GM12878 (cell line): ENCODE results near the gene IRF6. TPM values are rescaled to one million over a fixed set of nuclear protein-coding genes. Genes with fewer than 3 reads are reported as not detected.

ENCODE experiments used
- ATAC-seq: fragments of 200-7000 bp; cut with Tn5 transposase; 3 replicates; pipeline ENCODE4 v1.9.1; 2020; ENCODE audit warnings: mild to moderate bottlenecking, moderate library complexity
- BruUV-seq: library from RNA; stranded (reverse); fragments of 400-500 nt; replicated peaks from 2 replicates; lab custom pipeline; 2021; lab: Mats Ljungman, UMichigan
- CTCF ChIA-PET: fragments of 300-600 bp; sonication (Branson Sonifier 250); formaldehyde crosslinking; extraction: SDS; loops from one replicate; lab custom pipeline; 2021; ENCODE audit warnings: inconsistent platforms; lab: Yijun Ruan, JAX
- POLR2A ChIA-PET: fragments of 350-600 bp; formaldehyde crosslinking; extraction: SDS; loops from one replicate; lab custom pipeline; 2021; ENCODE audit warnings: inconsistent platforms; lab: Charles Lee
- RAD21 ChIA-PET: fragments of 300-600 bp; sonication (Branson Sonifier 250); formaldehyde crosslinking; loops from one replicate; lab custom pipeline; 2023; ENCODE audit warnings: antibody characterized with exemption; ENCODE audit not compliant: unreplicated experiment; lab: Charles Lee
- SMC1A ChIA-PET: fragments of 300-600 bp; sonication (Branson Sonifier 250); formaldehyde crosslinking; loops from one replicate; lab custom pipeline; 2023; ENCODE audit not compliant: unreplicated experiment, uncharacterized antibody; lab: Charles Lee
- DNase-seq: peaks from one replicate; pipeline ENCODE4 v3.0.0-alpha.2; 2011; ENCODE audit warnings: low read depth, low spot score
- FAIRE-seq: peaks from 3 replicates; lab custom pipeline; 2011; peaks lifted over from hg19 to GRCh38; lab: Jason Lieb, UNC
- H2AFZ ChIP-seq: 2 replicates; pipeline ENCODE4 v1.6.0; 2011; ENCODE audit warnings: low read depth, low read length, control low read depth; ENCODE audit not compliant: control insufficient read depth
- H3K27ac ChIP-seq: 2 replicates; pipeline ENCODE4 v1.5.1; 2011; ENCODE audit warnings: control low read depth; ENCODE audit not compliant: control insufficient read depth, insufficient read depth
- H3K27me3 ChIP-seq, 2 experiments: replicated peaks in 1 of 2; 2 replicates each; pipeline versions ENCODE4 v1.6.0 to v1.6.1; 2011; ENCODE audit warnings: low read length in 1 of 2; ENCODE audit not compliant: control insufficient read depth in 2 of 2, insufficient read depth in 2 of 2
- H3K36me3 ChIP-seq, 2 experiments: 2 replicates each; pipeline ENCODE4 v1.5.1; 2011; ENCODE audit warnings: low read length in 1 of 2; ENCODE audit not compliant: control insufficient read depth in 2 of 2, insufficient read depth in 2 of 2
- H3K4me1 ChIP-seq: 2 replicates; pipeline ENCODE4 v1.6.1; 2011; ENCODE audit warnings: mild to moderate bottlenecking, low read length, moderate library complexity, mixed read lengths; ENCODE audit not compliant: control insufficient read depth, insufficient read depth
- H3K4me2 ChIP-seq: 2 replicates; pipeline ENCODE4 v1.6.0; 2011; ENCODE audit warnings: control low read depth; ENCODE audit not compliant: control insufficient read depth, insufficient read depth
- H3K4me3 ChIP-seq: fragments of 200-600 bp; sonication (generic); 2 replicates; pipeline ENCODE4 v1.5.1; 2016
- H3K79me2 ChIP-seq: 2 replicates; pipeline ENCODE4 v1.6.0; 2011; ENCODE audit warnings: low read length; ENCODE audit not compliant: control insufficient read depth, insufficient read depth
- H3K9ac ChIP-seq: 2 replicates; pipeline ENCODE4 v1.8.0; 2011; ENCODE audit warnings: low read length, control low read depth, mixed read lengths; ENCODE audit not compliant: control insufficient read depth, insufficient read depth
- H3K9me3 ChIP-seq: replicated peaks from 3 replicates; pipeline ENCODE4 v1.5.1; 2011; ENCODE audit warnings: mild to moderate bottlenecking, low read length; ENCODE audit not compliant: control insufficient read depth, insufficient read depth
- H4K20me1 ChIP-seq: 2 replicates; pipeline ENCODE4 v1.6.0; 2011; ENCODE audit not compliant: control insufficient read depth, insufficient read depth
- CHD1 ChIP-seq: IDR thresholded peaks from 2 replicates; pipeline ENCODE4 v1.6.1; 2012; ENCODE audit warnings: low read depth, low read length, improper control_type of control experiment
- CHD2 ChIP-seq: IDR thresholded peaks from 2 replicates; pipeline ENCODE4 v1.6.1; 2011; ENCODE audit warnings: low read depth, low read length, improper control_type of control experiment, borderline replicate concordance
- EED ChIP-seq: sonication (generic); IDR thresholded peaks from 2 replicates; pipeline ENCODE4 v1.6.1; 2016; ENCODE audit warnings: antibody characterized with exemption, low read depth
- KLF5 ChIP-seq: fragments of 450-650 bp; IDR thresholded peaks from 2 replicates; pipeline ENCODE4 v1.6.1; 2014; ENCODE audit warnings: mild to moderate bottlenecking; ENCODE audit not compliant: partially characterized antibody
- LARP7 ChIP-seq: fragments of 450-650 bp; IDR thresholded peaks from 2 replicates; pipeline ENCODE4 v1.6.1; 2017; ENCODE audit warnings: mild to moderate bottlenecking
- MTA3 ChIP-seq: IDR thresholded peaks from 2 replicates; pipeline ENCODE4 v1.6.1; 2012; ENCODE audit warnings: low read length, inconsistent platforms, borderline replicate concordance
- MYC ChIP-seq: IDR thresholded peaks from 2 replicates; pipeline ENCODE4 v1.6.1; 2011; ENCODE audit warnings: mild to moderate bottlenecking, low read length, moderate library complexity, inconsistent platforms; ENCODE audit not compliant: insufficient read depth, insufficient replicate concordance, insufficient read length, severe bottlenecking
- STAT3 ChIP-seq: IDR thresholded peaks from 2 replicates; pipeline ENCODE4 v1.6.1; 2011; ENCODE audit warnings: low read depth, low read length, improper control_type of control experiment
- TCF7 ChIP-seq: IDR thresholded peaks from 2 replicates; pipeline ENCODE4 v1.6.1; 2014; ENCODE audit warnings: antibody characterized with exemption, borderline replicate concordance
- WGBS: methylation state at CpG from one replicate; pipeline ENCODE4 v1.1.6; 2016; ENCODE audit warnings: low lambda C conversion rate; ENCODE audit not compliant: insufficient replicate concordance, insufficient coverage; ENCODE audit errors: missing lambda C conversion rate; 5-methylcytosine and 5-hydroxymethylcytosine counted together
- in situ Hi-C: fragments of 300-500 bp; cut with MboI; formaldehyde crosslinking; loops from 9 replicates; pipeline ENCODE4 v1.14.3; 2018; ENCODE audit warnings: mixed read lengths
- intact Hi-C: fragments of 100-400 bp; cut with micrococcal nuclease; formaldehyde crosslinking; loops from one replicate; pipeline ENCODE4 v1.14.2; 2022; ENCODE audit not compliant: unreplicated experiment
- polyA plus RNA-seq, 11 experiments: library from polyadenylated mRNA; depleted of rRNA in 4 of 11; unstranded in 6 of 11; stranded (reverse) in 5 of 11; fragments of >200 nt; fragmentation: Nextera tagmentation in 4 of 11; fragmentation: Illumina TruSeq in 1 of 11; extraction: Ambion mirVana in 4 of 11; extraction: Trizol in 1 of 11; gene quantifications; 1 replicate in 1 of 11; 2 replicates in 10 of 11; pipeline versions ENCODE4 v1.2.1 to v1.2.3, GENCODE V29; 2011 to 2016; ENCODE audit warnings: inconsistent platforms in 2 of 11, missing spikeins in 2 of 11, low read depth in 1 of 11
- total RNA-seq, 4 experiments: library from RNA; depleted of rRNA in 3 of 4; stranded (reverse); fragments of >200 nt in 3 of 4; fragmentation: Illumina TruSeq in 1 of 4; extraction: Trizol in 1 of 4; gene quantifications; 2 replicates each; pipeline versions ENCODE4 v1.2.1 to v1.2.3, GENCODE V29; 2013 to 2021
- TF ChIP-seq, protein P1 (sequence below), 3 experiments: IDR thresholded peaks in 2 of 3; conservative IDR thresholded peaks in 1 of 3; 2 replicates each; pipeline ENCODE4 v1.5.1; 2011; ENCODE audit warnings: low read depth in 3 of 3, low read length in 3 of 3, mild to moderate bottlenecking in 3 of 3, control low read depth in 2 of 3, moderate library complexity in 2 of 3, inconsistent platforms in 1 of 3, mixed read lengths in 1 of 3; ENCODE audit not compliant: control insufficient read depth in 2 of 3, insufficient read depth in 1 of 3; ENCODE audit errors: extremely low read depth in 1 of 3
- TF ChIP-seq, protein P2 (sequence below): IDR thresholded peaks from 2 replicates; pipeline ENCODE4 v1.6.1; 2011; ENCODE audit warnings: borderline replicate concordance, low read depth, mild to moderate bottlenecking, moderate library complexity, mixed read lengths, low read length; ENCODE audit not compliant: insufficient read depth; ENCODE audit errors: extremely low read length
- TF ChIP-seq, protein P3 (sequence below): fragments of 450-650 bp; IDR thresholded peaks from 2 replicates; pipeline ENCODE4 v1.6.1; 2017; ENCODE audit warnings: antibody characterized with exemption, mild to moderate bottlenecking, moderate library complexity

IRF6 gene
- total and polyA plus RNA-seq, 10 of the 15 experiments (the other 5 are each of a cell fraction or from before 2014, with no cell fraction given), result 0.04 to 0.50 (median 0.09) TPM; not detected in 1

DNA sequence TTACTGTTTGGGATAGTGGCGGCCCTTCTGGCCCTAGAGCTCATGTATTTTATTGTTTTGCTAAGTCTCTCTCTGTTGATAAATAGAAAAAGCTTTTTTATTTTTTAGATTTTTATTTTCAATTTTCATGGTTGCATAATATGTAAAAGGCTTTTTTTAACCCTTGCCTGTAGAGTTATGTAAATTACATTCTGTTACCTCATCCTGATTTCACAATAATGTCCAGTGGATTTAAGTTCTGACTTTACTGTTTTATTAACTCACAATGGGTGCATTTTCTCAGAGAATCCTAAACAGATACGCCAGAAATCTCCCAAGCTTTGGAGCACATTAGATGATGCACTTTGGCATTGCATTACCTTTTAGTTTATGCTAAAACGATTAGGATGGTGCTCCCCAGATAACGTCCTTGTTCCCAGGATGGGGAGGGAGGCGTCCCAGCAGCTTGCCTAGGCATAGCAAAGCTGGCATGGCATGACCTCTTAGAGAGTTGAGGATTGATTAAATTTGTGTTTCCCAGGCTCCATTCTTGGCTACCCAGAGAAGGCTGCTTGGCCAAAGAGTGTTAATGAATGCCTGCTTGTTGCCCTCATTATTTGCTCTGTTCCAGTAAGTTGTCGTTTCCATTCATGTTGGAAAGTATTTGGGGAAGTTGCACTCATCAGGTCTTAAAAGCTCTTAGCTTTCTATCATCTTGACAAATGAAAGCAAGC lies 38.9 kb upstream of the IRF6 start:
- in situ Hi-C loops, result no loop called here
- ChIA-PET POLR2A (interaction anchor here (0.6 to 1.7 kb wide), 2 partner anchors 10 to 199 kb away, joined by 3 read pairs; no protein-coding TSS in a partner anchor), CTCF (interaction anchor here (0.8 to 1.9 kb wide), 5 partner anchors 9 to 21 kb away, joined by 3 to 9 read pairs (median 4); partner anchors contain the start of gene UTP25), RAD21 (interaction anchor here (0.7 kb wide), 1 partner anchor 1177 kb away, joined by 3 read pairs; no protein-coding TSS in a partner anchor), SMC1A (interaction anchor here (1.5 kb wide), 1 partner anchor 10 kb away, joined by 3 read pairs; no protein-coding TSS in a partner anchor)
- Histone ChIP-seq H3K9ac (no peak overlapping the region), H3K27me3 (no peaks in the 10 kb centered on the region), H3K79me2 (no peaks in the 10 kb centered on the region), H4K20me1 (no peaks in the 10 kb centered on the region), H3K36me3 (peaks cover 19 to 36% of the 10 kb centered on the region in 2 experiments), H3K4me3 (no peak overlapping the region), H3K4me2 (no peak overlapping the region), H3K27ac (no peak overlapping the region), H2AFZ (no peak overlapping the region), H3K4me1 (no peaks in the 10 kb centered on the region), H3K9me3 (no peaks in the 10 kb centered on the region)
- WGBS, result 73% methylated on average over 6 of the region's 6 CpGs
- ATAC-seq (no peak), FAIRE-seq (no peak), DNase-seq (no peak)
- no TSS peak for BruUV-seq
- intact Hi-C loops, result no loop called here
- TF ChIP-seq EED (no peak), MTA3 (no peak), MYC (no peak), CHD2 (no peak), CHD1 (no peak), LARP7 (no peak), STAT3 (no peak), KLF5 (no peak), TCF7 (no peak)
- TF ChIP-seq, protein P1, sequence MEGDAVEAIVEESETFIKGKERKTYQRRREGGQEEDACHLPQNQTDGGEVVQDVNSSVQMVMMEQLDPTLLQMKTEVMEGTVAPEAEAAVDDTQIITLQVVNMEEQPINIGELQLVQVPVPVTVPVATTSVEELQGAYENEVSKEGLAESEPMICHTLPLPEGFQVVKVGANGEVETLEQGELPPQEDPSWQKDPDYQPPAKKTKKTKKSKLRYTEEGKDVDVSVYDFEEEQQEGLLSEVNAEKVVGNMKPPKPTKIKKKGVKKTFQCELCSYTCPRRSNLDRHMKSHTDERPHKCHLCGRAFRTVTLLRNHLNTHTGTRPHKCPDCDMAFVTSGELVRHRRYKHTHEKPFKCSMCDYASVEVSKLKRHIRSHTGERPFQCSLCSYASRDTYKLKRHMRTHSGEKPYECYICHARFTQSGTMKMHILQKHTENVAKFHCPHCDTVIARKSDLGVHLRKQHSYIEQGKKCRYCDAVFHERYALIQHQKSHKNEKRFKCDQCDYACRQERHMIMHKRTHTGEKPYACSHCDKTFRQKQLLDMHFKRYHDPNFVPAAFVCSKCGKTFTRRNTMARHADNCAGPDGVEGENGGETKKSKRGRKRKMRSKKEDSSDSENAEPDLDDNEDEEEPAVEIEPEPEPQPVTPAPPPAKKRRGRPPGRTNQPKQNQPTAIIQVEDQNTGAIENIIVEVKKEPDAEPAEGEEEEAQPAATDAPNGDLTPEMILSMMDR (IDR thresholded peaks at IDR 0.05 in 2 of 3, conservative IDR thresholded peaks at IDR 0.05 in 1 of 3; ENCODE audit: control insufficient read depth in 2 of 3, extremely low read depth in 1 of 3, insufficient read depth in 1 of 3, low read depth in 3 of 3, low read length in 3 of 3), result no peak
- TF ChIP-seq, protein P2, sequence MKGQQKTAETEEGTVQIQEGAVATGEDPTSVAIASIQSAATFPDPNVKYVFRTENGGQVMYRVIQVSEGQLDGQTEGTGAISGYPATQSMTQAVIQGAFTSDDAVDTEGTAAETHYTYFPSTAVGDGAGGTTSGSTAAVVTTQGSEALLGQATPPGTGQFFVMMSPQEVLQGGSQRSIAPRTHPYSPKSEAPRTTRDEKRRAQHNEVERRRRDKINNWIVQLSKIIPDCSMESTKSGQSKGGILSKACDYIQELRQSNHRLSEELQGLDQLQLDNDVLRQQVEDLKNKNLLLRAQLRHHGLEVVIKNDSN, result no peak
- TF ChIP-seq, protein P3, sequence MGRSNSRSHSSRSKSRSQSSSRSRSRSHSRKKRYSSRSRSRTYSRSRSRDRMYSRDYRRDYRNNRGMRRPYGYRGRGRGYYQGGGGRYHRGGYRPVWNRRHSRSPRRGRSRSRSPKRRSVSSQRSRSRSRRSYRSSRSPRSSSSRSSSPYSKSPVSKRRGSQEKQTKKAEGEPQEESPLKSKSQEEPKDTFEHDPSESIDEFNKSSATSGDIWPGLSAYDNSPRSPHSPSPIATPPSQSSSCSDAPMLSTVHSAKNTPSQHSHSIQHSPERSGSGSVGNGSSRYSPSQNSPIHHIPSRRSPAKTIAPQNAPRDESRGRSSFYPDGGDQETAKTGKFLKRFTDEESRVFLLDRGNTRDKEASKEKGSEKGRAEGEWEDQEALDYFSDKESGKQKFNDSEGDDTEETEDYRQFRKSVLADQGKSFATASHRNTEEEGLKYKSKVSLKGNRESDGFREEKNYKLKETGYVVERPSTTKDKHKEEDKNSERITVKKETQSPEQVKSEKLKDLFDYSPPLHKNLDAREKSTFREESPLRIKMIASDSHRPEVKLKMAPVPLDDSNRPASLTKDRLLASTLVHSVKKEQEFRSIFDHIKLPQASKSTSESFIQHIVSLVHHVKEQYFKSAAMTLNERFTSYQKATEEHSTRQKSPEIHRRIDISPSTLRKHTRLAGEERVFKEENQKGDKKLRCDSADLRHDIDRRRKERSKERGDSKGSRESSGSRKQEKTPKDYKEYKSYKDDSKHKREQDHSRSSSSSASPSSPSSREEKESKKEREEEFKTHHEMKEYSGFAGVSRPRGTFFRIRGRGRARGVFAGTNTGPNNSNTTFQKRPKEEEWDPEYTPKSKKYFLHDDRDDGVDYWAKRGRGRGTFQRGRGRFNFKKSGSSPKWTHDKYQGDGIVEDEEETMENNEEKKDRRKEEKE, result no peak
